SK-N-SH treated with all-trans-retinoic acid at 6 μM for 48 hours (cell line): ENCODE results near the gene GID8.

Experiments used
- ATAC-seq: fragments of 200-7000 bp; cut with Tn5 transposase; 3 replicates; pipeline ENCODE4 v1.9.1; 2020; ENCODE audit warnings: mild to moderate bottlenecking, moderate library complexity
- ARNTL ChIP-seq: fragments of 450-650 bp; formaldehyde crosslinking; IDR thresholded peaks from 2 replicates; pipeline ENCODE4 v1.5.0; 2020; ENCODE audit warnings: low read depth, mild to moderate bottlenecking, moderate library complexity, borderline replicate concordance
- BACH2 ChIP-seq: fragments of 250-450 bp; sonication (Bioruptor Pico); IDR thresholded peaks from 2 replicates; pipeline ENCODE4 v1.9.0; 2021; ENCODE audit warnings: mild to moderate bottlenecking, borderline replicate concordance
- CSDC2 ChIP-seq: fragments of 250-450 bp; sonication (Bioruptor Pico); IDR thresholded peaks from 2 replicates; pipeline ENCODE4 v1.5.0; 2020; ENCODE audit warnings: mild to moderate bottlenecking, moderate library complexity
- ESRRG ChIP-seq: fragments of 250-450 bp; sonication (Bioruptor Pico); IDR thresholded peaks from 2 replicates; pipeline ENCODE4 v1.6.1; 2021; ENCODE audit warnings: mild to moderate bottlenecking
- GLIS3 ChIP-seq: fragments of 250-450 bp; sonication (Bioruptor Pico); IDR thresholded peaks from 2 replicates; pipeline ENCODE4 v1.5.0; 2020; ENCODE audit warnings: mild to moderate bottlenecking, moderate library complexity
- ISL1 ChIP-seq: fragments of 250-450 bp; sonication (Bioruptor Pico); IDR thresholded peaks from 2 replicates; pipeline ENCODE4 v2.1.2; 2022; ENCODE audit warnings: mild to moderate bottlenecking, moderate library complexity
- OSR1 ChIP-seq: fragments of 250-450 bp; sonication (Bioruptor Pico); IDR thresholded peaks from 2 replicates; pipeline ENCODE4 v1.8.0; 2022; ENCODE audit warnings: moderate library complexity, mild to moderate bottlenecking, inconsistent platforms
- PPARA ChIP-seq: fragments of 250-450 bp; sonication (Bioruptor Pico); IDR thresholded peaks from 2 replicates; pipeline ENCODE4 v1.5.0; 2020; ENCODE audit warnings: mild to moderate bottlenecking, borderline replicate concordance
- RARB ChIP-seq: fragments of 250-450 bp; sonication (Bioruptor Pico); IDR thresholded peaks from 2 replicates; pipeline ENCODE4 v1.8.0; 2021; ENCODE audit warnings: mild to moderate bottlenecking, moderate library complexity
- SNAI2 ChIP-seq: fragments of 250-450 bp; sonication (Bioruptor Pico); IDR thresholded peaks from 2 replicates; pipeline ENCODE4 v1.5.0; 2020; ENCODE audit warnings: mild to moderate bottlenecking, moderate library complexity
- TCF4 ChIP-seq: fragments of 250-450 bp; sonication (Bioruptor Pico); IDR thresholded peaks from 2 replicates; pipeline ENCODE4 v1.8.0; 2021; ENCODE audit warnings: mild to moderate bottlenecking, moderate library complexity, borderline replicate concordance
- TOX ChIP-seq: fragments of 250-450 bp; sonication (Bioruptor Pico); IDR thresholded peaks from 2 replicates; pipeline ENCODE4 v1.8.0; 2021; ENCODE audit warnings: mild to moderate bottlenecking, moderate library complexity, borderline replicate concordance
- ZC3H10 ChIP-seq: fragments of 250-450 bp; sonication (Bioruptor Pico); IDR thresholded peaks from 2 replicates; pipeline ENCODE4 v1.5.1; 2021; ENCODE audit warnings: mild to moderate bottlenecking, moderate library complexity
- ZFP30 ChIP-seq: fragments of 450-650 bp; formaldehyde crosslinking; IDR thresholded peaks from 2 replicates; pipeline ENCODE4 v1.5.0; 2022; ENCODE audit warnings: mild to moderate bottlenecking, moderate library complexity
- ZNF565 ChIP-seq: fragments of 450-650 bp; formaldehyde crosslinking; conservative IDR thresholded peaks from 2 replicates; pipeline ENCODE4 v1.5.0; 2020; ENCODE audit warnings: low read depth, mild to moderate bottlenecking, moderate library complexity
- ZNF70 ChIP-seq: fragments of 450-650 bp; formaldehyde crosslinking; IDR thresholded peaks from 2 replicates; pipeline ENCODE4 v1.5.0; 2020; ENCODE audit warnings: mild to moderate bottlenecking, moderate library complexity
- ZNF8 ChIP-seq: fragments of 450-650 bp; formaldehyde crosslinking; IDR thresholded peaks from 2 replicates; pipeline ENCODE4 v1.5.0; 2020; ENCODE audit warnings: mild to moderate bottlenecking, moderate library complexity
- TF ChIP-seq, protein P1 (sequence below): fragments of 250-450 bp; sonication (Bioruptor Pico); IDR thresholded peaks from 2 replicates; pipeline ENCODE4 v1.5.0; 2020; ENCODE audit warnings: mild to moderate bottlenecking, moderate library complexity
- TF ChIP-seq, protein P2 (sequence below): fragments of 250-450 bp; sonication (Bioruptor Pico); IDR thresholded peaks from 2 replicates; pipeline ENCODE4 v1.5.1; 2021; ENCODE audit warnings: mild to moderate bottlenecking, moderate library complexity
- TF ChIP-seq, protein P3 (sequence below): fragments of 250-450 bp; sonication (Bioruptor Pico); IDR thresholded peaks from 2 replicates; pipeline ENCODE4 v1.8.0; 2021; ENCODE audit warnings: low read depth, mild to moderate bottlenecking, moderate library complexity, borderline replicate concordance
- TF ChIP-seq, protein P4 (sequence below): fragments of 250-450 bp; sonication (Bioruptor Pico); IDR thresholded peaks from 2 replicates; pipeline ENCODE4 v1.5.1; 2020; ENCODE audit warnings: low read depth, mild to moderate bottlenecking, moderate library complexity
- TF ChIP-seq, protein P5 (sequence below): fragments of 250-450 bp; sonication (Bioruptor Pico); IDR thresholded peaks from 2 replicates; pipeline ENCODE4 v1.8.0; 2020; ENCODE audit warnings: mild to moderate bottlenecking, moderate library complexity, borderline replicate concordance

The GID8 gene

DNA sequence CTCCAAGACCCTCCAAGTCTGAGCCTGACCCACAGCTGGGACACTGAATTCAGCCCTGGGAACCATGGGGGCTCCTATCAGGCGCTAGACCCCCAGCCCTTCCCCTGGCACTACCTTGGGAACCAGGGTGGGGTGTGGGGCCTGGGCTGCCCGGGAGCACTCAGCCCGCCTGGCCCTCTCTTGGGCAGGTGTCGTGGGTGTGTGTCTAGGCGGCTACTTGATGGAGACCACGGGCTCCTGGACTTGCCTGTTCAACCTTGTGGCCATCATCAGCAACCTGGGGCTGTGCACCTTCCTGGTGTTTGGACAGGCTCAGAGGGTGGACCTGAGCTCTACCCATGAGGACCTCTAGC lies 29.2 kb downstream of the GID8 start:
- ATAC-seq: no peak
- TF ChIP-seq, protein P1, sequence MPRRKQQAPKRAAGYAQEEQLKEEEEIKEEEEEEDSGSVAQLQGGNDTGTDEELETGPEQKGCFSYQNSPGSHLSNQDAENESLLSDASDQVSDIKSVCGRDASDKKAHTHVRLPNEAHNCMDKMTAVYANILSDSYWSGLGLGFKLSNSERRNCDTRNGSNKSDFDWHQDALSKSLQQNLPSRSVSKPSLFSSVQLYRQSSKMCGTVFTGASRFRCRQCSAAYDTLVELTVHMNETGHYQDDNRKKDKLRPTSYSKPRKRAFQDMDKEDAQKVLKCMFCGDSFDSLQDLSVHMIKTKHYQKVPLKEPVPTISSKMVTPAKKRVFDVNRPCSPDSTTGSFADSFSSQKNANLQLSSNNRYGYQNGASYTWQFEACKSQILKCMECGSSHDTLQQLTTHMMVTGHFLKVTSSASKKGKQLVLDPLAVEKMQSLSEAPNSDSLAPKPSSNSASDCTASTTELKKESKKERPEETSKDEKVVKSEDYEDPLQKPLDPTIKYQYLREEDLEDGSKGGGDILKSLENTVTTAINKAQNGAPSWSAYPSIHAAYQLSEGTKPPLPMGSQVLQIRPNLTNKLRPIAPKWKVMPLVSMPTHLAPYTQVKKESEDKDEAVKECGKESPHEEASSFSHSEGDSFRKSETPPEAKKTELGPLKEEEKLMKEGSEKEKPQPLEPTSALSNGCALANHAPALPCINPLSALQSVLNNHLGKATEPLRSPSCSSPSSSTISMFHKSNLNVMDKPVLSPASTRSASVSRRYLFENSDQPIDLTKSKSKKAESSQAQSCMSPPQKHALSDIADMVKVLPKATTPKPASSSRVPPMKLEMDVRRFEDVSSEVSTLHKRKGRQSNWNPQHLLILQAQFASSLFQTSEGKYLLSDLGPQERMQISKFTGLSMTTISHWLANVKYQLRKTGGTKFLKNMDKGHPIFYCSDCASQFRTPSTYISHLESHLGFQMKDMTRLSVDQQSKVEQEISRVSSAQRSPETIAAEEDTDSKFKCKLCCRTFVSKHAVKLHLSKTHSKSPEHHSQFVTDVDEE: no peak
- no peak for TF ChIP-seq ZNF565 (CRISPR knock-in tag)
- TF ChIP-seq SNAI2 (CRISPR knock-in tag): no peak
- no peak for TF ChIP-seq ESRRG (CRISPR knock-in tag)
- TF ChIP-seq PPARA: no peak
- TF ChIP-seq, protein P2, sequence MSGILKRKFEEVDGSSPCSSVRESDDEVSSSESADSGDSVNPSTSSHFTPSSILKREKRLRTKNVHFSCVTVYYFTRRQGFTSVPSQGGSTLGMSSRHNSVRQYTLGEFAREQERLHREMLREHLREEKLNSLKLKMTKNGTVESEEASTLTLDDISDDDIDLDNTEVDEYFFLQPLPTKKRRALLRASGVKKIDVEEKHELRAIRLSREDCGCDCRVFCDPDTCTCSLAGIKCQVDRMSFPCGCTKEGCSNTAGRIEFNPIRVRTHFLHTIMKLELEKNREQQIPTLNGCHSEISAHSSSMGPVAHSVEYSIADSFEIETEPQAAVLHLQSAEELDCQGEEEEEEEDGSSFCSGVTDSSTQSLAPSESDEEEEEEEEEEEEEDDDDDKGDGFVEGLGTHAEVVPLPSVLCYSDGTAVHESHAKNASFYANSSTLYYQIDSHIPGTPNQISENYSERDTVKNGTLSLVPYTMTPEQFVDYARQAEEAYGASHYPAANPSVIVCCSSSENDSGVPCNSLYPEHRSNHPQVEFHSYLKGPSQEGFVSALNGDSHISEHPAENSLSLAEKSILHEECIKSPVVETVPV: no peak
- TF ChIP-seq TOX (CRISPR knock-in tag): no peak
- TF ChIP-seq ZC3H10 (CRISPR knock-in tag): no peak
- no peak for TF ChIP-seq BACH2 (CRISPR knock-in tag)
- TF ChIP-seq, protein P3, sequence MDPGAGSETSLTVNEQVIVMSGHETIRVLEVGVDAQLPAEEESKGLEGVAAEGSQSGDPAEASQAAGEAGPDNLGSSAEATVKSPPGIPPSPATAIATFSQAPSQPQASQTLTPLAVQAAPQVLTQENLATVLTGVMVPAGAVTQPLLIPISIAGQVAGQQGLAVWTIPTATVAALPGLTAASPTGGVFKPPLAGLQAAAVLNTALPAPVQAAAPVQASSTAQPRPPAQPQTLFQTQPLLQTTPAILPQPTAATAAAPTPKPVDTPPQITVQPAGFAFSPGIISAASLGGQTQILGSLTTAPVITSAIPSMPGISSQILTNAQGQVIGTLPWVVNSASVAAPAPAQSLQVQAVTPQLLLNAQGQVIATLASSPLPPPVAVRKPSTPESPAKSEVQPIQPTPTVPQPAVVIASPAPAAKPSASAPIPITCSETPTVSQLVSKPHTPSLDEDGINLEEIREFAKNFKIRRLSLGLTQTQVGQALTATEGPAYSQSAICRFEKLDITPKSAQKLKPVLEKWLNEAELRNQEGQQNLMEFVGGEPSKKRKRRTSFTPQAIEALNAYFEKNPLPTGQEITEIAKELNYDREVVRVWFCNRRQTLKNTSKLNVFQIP (CRISPR knock-in tag): no peak
- TF ChIP-seq, protein P4, sequence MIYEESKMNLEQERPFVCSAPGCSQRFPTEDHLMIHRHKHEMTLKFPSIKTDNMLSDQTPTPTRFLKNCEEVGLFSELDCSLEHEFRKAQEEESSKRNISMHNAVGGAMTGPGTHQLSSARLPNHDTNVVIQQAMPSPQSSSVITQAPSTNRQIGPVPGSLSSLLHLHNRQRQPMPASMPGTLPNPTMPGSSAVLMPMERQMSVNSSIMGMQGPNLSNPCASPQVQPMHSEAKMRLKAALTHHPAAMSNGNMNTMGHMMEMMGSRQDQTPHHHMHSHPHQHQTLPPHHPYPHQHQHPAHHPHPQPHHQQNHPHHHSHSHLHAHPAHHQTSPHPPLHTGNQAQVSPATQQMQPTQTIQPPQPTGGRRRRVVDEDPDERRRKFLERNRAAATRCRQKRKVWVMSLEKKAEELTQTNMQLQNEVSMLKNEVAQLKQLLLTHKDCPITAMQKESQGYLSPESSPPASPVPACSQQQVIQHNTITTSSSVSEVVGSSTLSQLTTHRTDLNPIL (CRISPR knock-in tag): no peak
- no peak for TF ChIP-seq TCF4 (CRISPR knock-in tag)
- TF ChIP-seq RARB (CRISPR knock-in tag): no peak
- TF ChIP-seq, protein P5, sequence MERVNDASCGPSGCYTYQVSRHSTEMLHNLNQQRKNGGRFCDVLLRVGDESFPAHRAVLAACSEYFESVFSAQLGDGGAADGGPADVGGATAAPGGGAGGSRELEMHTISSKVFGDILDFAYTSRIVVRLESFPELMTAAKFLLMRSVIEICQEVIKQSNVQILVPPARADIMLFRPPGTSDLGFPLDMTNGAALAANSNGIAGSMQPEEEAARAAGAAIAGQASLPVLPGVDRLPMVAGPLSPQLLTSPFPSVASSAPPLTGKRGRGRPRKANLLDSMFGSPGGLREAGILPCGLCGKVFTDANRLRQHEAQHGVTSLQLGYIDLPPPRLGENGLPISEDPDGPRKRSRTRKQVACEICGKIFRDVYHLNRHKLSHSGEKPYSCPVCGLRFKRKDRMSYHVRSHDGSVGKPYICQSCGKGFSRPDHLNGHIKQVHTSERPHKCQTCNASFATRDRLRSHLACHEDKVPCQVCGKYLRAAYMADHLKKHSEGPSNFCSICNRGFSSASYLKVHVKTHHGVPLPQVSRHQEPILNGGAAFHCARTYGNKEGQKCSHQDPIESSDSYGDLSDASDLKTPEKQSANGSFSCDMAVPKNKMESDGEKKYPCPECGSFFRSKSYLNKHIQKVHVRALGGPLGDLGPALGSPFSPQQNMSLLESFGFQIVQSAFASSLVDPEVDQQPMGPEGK (CRISPR knock-in tag): no peak
- no peak for TF ChIP-seq ZFP30 (CRISPR knock-in tag)
- no peak for TF ChIP-seq ZNF70 (CRISPR knock-in tag)
- TF ChIP-seq ZNF8 (CRISPR knock-in tag): no peak
- TF ChIP-seq ARNTL (CRISPR knock-in tag): no peak

DNA sequence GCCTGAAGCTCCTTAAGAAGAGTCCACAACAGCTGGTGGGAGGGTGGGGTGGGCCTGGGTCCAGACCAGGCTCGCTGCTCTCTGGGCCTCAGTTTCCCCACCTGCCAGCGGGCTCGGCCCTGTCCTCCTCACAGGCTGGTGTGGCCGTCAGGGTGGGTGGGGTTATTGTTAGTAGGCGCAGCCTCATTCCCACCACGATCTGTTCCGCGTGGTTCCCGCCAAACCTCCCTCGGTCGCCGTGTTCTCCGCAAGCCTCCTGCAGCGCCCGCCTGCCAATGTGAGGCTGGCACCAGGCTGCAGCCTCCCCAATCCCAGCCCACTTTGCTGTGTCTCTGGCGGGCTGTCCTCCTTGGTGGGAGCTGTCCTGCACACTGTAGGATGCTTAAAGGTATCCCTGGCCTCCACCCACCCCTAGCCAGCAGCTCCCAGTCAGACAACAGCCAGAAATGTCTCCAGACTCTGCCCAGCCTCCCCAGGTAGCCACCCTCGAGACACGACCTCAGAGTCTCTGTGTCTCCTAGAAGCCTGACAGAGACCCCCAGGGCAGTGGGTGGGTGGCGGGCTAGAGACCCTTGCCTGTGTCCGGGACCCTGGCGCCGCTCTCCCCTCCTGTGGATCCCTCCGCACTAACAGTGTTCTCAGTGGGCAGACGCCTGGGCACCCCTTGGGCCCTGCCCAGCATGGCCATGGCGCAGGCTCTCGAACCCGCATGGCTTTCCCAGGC lies 29.8 kb downstream of the GID8 start:
- ATAC-seq: no peak
- no peak for TF ChIP-seq OSR1 (CRISPR knock-in tag)
- TF ChIP-seq ISL1 (CRISPR knock-in tag): no peak
- TF ChIP-seq TCF4 (CRISPR knock-in tag): no peak
- no peak for TF ChIP-seq BACH2 (CRISPR knock-in tag)
- TF ChIP-seq, protein P4 (CRISPR knock-in tag): no peak
- TF ChIP-seq CSDC2 (CRISPR knock-in tag): no peak
- no peak for TF ChIP-seq ARNTL (CRISPR knock-in tag)
- TF ChIP-seq PPARA: no peak
- no peak for TF ChIP-seq GLIS3 (CRISPR knock-in tag)
- TF ChIP-seq, protein P5 (CRISPR knock-in tag): no peak
- no peak for TF ChIP-seq TOX (CRISPR knock-in tag)
- no peak for TF ChIP-seq ZNF8 (CRISPR knock-in tag)
- no peak for TF ChIP-seq RARB (CRISPR knock-in tag)
- no peak for TF ChIP-seq ZFP30 (CRISPR knock-in tag)
- no peak for TF ChIP-seq ZC3H10 (CRISPR knock-in tag)
- TF ChIP-seq SNAI2 (CRISPR knock-in tag): no peak
